ENCODE measurements around the gene KRTAP19-2. TPM values are rescaled to one million over a fixed set of nuclear protein-coding genes. Genes with fewer than 3 reads are reported as not detected.

The KRTAP19-2 gene, protein sequence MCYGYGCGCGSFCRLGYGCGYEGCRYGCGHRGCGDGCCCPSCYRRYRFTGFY
- total RNA-seq: not detected in 2 replicates

DNA sequence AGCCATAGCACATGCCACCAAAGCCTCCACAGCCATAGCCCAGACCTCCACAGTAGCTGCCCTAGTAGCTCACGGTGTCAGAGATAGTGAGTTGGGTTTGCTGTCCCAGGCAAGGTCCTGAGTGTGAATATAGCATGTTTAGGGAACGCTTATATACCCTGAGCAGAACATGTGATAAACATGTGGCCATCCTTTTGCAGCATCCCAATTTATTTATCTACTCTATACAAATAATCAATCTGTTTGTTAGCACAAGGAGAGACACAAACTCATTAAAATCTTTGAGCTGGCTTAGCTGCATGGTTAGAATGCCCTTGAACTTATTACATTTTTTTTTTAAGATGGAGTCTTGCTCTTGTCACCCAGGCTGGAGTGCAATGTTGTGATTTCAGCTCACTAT, at the start of gene KRTAP19-2:
TSS of gene KRTAP19-2 (minus strand) at position 101 of the 400 bp plus-strand sequence. CDS start at position 13, 88 bp downstream.

DNA sequence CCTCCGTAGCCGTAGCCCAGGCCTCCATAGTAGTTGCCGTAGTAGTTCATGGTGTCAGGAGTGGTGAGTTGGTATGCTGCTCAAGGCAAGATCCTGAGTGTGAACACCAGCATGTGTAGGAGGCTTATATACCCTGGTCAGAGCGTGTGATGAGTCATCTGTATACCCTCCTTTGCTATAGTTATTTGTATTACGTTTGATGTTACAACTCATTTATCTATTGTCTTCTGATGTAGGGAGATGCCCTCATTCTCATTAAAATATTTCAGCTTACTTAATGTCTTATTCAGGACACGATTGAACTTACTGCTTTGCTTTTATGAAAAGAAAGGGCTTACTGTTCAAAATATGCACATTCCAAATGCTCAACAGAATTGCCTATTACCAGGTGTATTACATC, 14.8 kb upstream of the KRTAP19-2 start, which contains the start of gene KRTAP19-5:
TSS of gene KRTAP19-5 (minus strand) at position 101 of the 400 bp plus-strand sequence. CDS start at position 50, 51 bp downstream.

DNA sequence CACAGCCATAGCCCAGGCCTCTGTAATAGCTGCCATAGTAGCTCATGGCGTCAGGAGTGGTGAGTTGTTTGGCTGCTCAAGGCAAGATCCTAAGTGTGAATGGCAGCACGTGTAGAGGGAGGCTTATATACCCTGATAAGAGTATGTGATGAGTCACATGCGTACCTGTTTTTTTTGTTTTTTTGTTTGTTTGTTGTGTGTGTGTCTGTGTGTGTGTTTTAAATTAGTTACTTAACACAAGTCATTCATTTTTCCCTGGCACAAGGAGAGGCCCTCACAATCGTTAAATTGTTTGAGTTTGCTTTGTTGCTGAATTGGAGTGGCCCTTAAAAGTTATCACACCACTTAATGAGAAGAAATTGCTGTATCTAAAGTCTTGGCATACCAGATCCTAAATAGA, 9.8 kb upstream of the KRTAP19-2 start, which contains the start of gene KRTAP19-4:
TSS of gene KRTAP19-4 (minus strand) at position 101 of the 400 bp plus-strand sequence. CDS start at position 46, 55 bp downstream.

DNA sequence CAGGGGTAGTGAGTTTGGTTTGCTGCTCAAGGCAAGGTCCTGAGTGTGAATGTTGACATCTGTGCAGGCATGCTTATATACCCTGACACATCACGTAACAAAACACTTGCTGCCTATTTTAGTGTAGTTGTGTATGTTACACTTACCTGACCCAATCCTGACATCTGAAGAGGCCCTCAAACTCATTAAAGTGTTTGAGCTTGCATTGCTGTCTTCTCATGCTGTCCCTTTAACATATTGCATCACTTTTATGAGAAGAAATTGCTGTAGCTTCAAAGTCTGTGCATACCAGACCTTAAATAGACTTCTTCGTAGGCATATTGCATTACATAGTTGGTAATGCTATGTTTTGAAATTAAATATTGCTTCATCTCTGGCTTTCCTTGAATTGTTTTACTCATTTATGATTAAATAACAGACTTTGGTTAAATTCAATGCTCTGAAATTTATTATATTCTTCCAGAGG, 4.8 kb upstream of the KRTAP19-2 start, which contains the start of gene KRTAP19-3:
TSS of gene KRTAP19-3 (minus strand) at position 51 of the 466 bp plus-strand sequence. CDS start 56 bp downstream, outside the sequence.

DNA sequence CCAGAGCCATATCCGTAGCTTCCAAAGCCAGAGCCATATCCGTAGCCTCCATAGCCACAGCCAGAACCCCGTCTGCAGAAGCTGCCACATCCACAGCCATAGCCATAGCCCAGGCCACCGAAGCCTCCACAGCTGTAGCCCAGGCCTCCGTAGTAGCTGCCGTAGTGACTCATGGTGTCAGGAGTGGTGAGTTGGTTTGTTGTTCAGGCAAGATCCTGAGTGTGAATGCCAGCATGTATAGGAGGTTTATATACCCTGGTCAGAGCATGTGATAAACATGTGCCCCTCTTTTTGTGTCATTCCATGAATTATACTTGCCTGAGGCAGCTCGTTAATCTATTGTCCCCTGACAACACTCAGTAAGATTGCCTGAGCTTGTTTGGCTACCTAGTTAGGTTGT, 7.1 kb downstream of the KRTAP19-2 start, which contains the start of gene KRTAP19-1:
TSS of gene KRTAP19-1 (minus strand) at position 223 of the 400 bp plus-strand sequence. CDS start at position 173, 50 bp downstream.

DNA sequence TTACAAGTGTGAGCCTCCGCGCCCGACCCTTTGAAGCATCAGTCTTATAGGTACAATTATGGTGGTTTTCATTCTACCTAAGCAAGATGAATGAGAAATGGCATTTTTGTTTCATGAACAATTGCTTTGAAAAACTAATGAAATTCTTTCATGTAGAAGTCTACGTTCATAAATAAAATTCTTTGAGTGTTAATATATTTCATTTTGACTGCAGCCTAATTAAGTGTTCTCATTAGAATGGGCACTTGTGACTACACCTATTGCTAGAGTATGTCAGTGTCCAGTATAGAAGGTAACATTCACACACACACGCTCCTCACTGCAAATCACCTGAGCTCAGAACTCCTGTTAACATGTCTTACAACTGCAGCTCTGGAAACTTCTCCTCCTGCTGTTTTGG, 47.3 kb downstream of the KRTAP19-2 start, which contains the start of gene KRTAP15-1:
TSS of gene KRTAP15-1 (plus strand) at position 301 of the 400 bp plus-strand sequence. CDS start at position 354, 53 bp downstream.

Other genes starting within 250 kb of the KRTAP19-2 start
- gene KRTAP24-1, start 204.5 kb downstream of the KRTAP19-2 start, total RNA-seq: not detected in 2 replicates
- gene KRTAP25-1, start 197.9 kb downstream of the KRTAP19-2 start, total RNA-seq: not detected in 2 replicates
- not detected in 2 replicates for gene KRTAP26-1, start 167.1 kb downstream of the KRTAP19-2 start, total RNA-seq
- not detected in 2 replicates for gene KRTAP27-1, start 149.7 kb downstream of the KRTAP19-2 start, total RNA-seq
- gene KRTAP23-1, start 138.8 kb downstream of the KRTAP19-2 start, total RNA-seq: not detected in 2 replicates
- gene KRTAP13-2, start 115.2 kb downstream of the KRTAP19-2 start, total RNA-seq: not detected in 2 replicates
- gene KRTAP13-1, start 91.4 kb downstream of the KRTAP19-2 start, total RNA-seq: not detected in 2 replicates
- not detected in 2 replicates for gene KRTAP13-3, start 61.5 kb downstream of the KRTAP19-2 start, total RNA-seq
- gene KRTAP13-4, start 57.2 kb downstream of the KRTAP19-2 start, total RNA-seq: not detected in 2 replicates
- not detected in 2 replicates for gene KRTAP15-1, start 47.2 kb downstream of the KRTAP19-2 start, total RNA-seq
- not detected in 2 replicates for gene KRTAP19-1, start 7.1 kb downstream of the KRTAP19-2 start, total RNA-seq
- gene KRTAP19-3, start 4.6 kb upstream of the KRTAP19-2 start, total RNA-seq: not detected in 2 replicates
- gene KRTAP19-4, start 9.7 kb upstream of the KRTAP19-2 start, total RNA-seq: not detected in 2 replicates
- not detected in 2 replicates for gene KRTAP19-5, start 14.7 kb upstream of the KRTAP19-2 start, total RNA-seq
- gene KRTAP19-6, start 54.4 kb upstream of the KRTAP19-2 start, total RNA-seq: not detected in 2 replicates
- not detected in 2 replicates for gene KRTAP19-7, start 73.9 kb upstream of the KRTAP19-2 start, total RNA-seq
- gene KRTAP22-2, start 103.0 kb upstream of the KRTAP19-2 start, total RNA-seq: not detected in 2 replicates
- not detected in 2 replicates for gene KRTAP6-3, start 105.0 kb upstream of the KRTAP19-2 start, total RNA-seq
- gene KRTAP6-2, start 111.5 kb upstream of the KRTAP19-2 start, total RNA-seq: not detected in 2 replicates
- not detected in 2 replicates for gene KRTAP22-1, start 113.7 kb upstream of the KRTAP19-2 start, total RNA-seq
- not detected in 2 replicates for gene KRTAP6-1, start 126.5 kb upstream of the KRTAP19-2 start, total RNA-seq
- gene KRTAP20-1, start 129.0 kb upstream of the KRTAP19-2 start, total RNA-seq: not detected in 2 replicates
- not detected in 2 replicates for gene KRTAP20-4, start 133.2 kb upstream of the KRTAP19-2 start, total RNA-seq
- gene KRTAP20-2, start 147.8 kb upstream of the KRTAP19-2 start, total RNA-seq: not detected in 2 replicates
- not detected in 2 replicates for gene KRTAP20-3, start 155.4 kb upstream of the KRTAP19-2 start, total RNA-seq
- gene KRTAP21-3, start 231.3 kb upstream of the KRTAP19-2 start, total RNA-seq: not detected in 2 replicates